ENCODE measurements around the gene THTPA.
"Not testable (repeated sequence)": the region's sequence is repeated elsewhere in the genome, so short reads cannot be mapped to it uniquely, and the experiment has no call there.

The THTPA gene

GRCh38 chr14:23533652-23534435, 22.2 kb upstream of the THTPA start:
- DNase-seq = no peak

- DNase-seq = no peak
Observed at GRCh38 chr14:23535943-23536342, 20.1 kb upstream of the THTPA start.

- DNase-seq = no peak
Observed at GRCh38 chr14:23536494-23536893, 19.6 kb upstream of the THTPA start.

- not testable (repeated sequence) for DNase-seq
Observed at GRCh38 chr14:23536906-23537305, 19.2 kb upstream of the THTPA start.

GRCh38 chr14:23537351-23538049, 18.6 kb upstream of the THTPA start:
- peak in 1 of 2 experiments; percentile 64 for DNase-seq

GRCh38 chr14:23538050-23538718, 17.9 kb upstream of the THTPA start:
- no peak for DNase-seq

GRCh38 chr14:23538785-23539184, 17.3 kb upstream of the THTPA start:
- DNase-seq = no peak

GRCh38 chr14:23539248-23540140, 16.6 kb upstream of the THTPA start:
- peak; percentile 54 to 81 for DNase-seq

GRCh38 chr14:23540141-23540469, 16.0 kb upstream of the THTPA start:
- no peak for DNase-seq

- no peak for DNase-seq
Observed at GRCh38 chr14:23542261-23542660, 13.8 kb upstream of the THTPA start.

GRCh38 chr14:23543403-23543802, 12.7 kb upstream of the THTPA start:
- no peak for DNase-seq

GRCh38 chr14:23544511-23545447, 11.3 kb upstream of the THTPA start:
- peak; percentile 68 to 85 for DNase-seq

- no peak for DNase-seq
Observed at GRCh38 chr14:23545740-23546365, 10.2 kb upstream of the THTPA start.

GRCh38 chr14:23546450-23547035, 9.5 kb upstream of the THTPA start:
- no peak for DNase-seq

GRCh38 chr14:23547924-23548323, 8.1 kb upstream of the THTPA start:
- no peak for DNase-seq

- DNase-seq = no peak
Observed at GRCh38 chr14:23548351-23549318, 7.4 kb upstream of the THTPA start.

- peak in 1 of 2 experiments; percentile 26 for DNase-seq
Observed at GRCh38 chr14:23550131-23550811, 5.8 kb upstream of the THTPA start.

GRCh38 chr14:23550812-23551265, 5.2 kb upstream of the THTPA start:
- no peak for DNase-seq

Data from NCI-H524 (cell line).